Gastrocnemius medialis (tissue), 4 donors: Measurements from ENCODE around the gene PTPRN2. TPM values are rescaled to one million over a fixed set of nuclear protein-coding genes. Genes with fewer than 3 reads are reported as not detected.

ENCODE experiments used
- ATAC-seq, 2 donors: fragments of 150-250 bp; one replicate each; pipeline ENCODE4 v1.9.1; 2016
- DNase-seq, 2 donors: peaks; one replicate each; pipeline ENCODE4 v3.0.0-alpha.2; 2019
- H3K27ac ChIP-seq, 4 donors: fragments of 200-600 bp; sonication (generic); 1 replicate in 1 of 4; 2 replicates in 3 of 4; pipeline ENCODE4 v1.5.1; 2016 to 2018; ENCODE audit warnings: mild to moderate bottlenecking in 2 of 4, moderate library complexity in 1 of 4
- H3K27me3 ChIP-seq, 3 donors: fragments of 200-600 bp; sonication (generic) in 2 of 3; 1 replicate in 1 of 3; 2 replicates in 2 of 3; pipeline versions ENCODE4 v1.5.1 to v1.6.0; 2016 to 2019; ENCODE audit warnings: mild to moderate bottlenecking in 1 of 3, moderate library complexity in 1 of 3
- H3K36me3 ChIP-seq, 2 donors: fragments of 200-600 bp; sonication (generic) in 1 of 2; one replicate each; pipeline ENCODE4 v1.5.1; 2017 to 2018
- H3K4me1 ChIP-seq, 2 donors: fragments of 200-600 bp; sonication (generic) in 1 of 2; one replicate each; pipeline ENCODE4 v1.5.1; 2016 to 2017; ENCODE audit warnings: mild to moderate bottlenecking in 2 of 2
- H3K4me3 ChIP-seq, 4 donors: fragments of 200-600 bp; sonication (generic) in 3 of 4; 1 replicate in 1 of 4; 2 replicates in 3 of 4; pipeline ENCODE4 v1.5.1; 2016 to 2019; ENCODE audit warnings: mild to moderate bottlenecking in 2 of 4
- H3K9me3 ChIP-seq, 3 donors: fragments of 200-600 bp; sonication (generic) in 2 of 3; 1 replicate in 1 of 3; 2 replicates in 2 of 3; pipeline ENCODE4 v1.5.1; 2016 to 2019
- POLR2A ChIP-seq, 2 donors: fragments of 450-650 bp; IDR thresholded peaks; one replicate each; pipeline ENCODE4 v1.6.1; 2017; ENCODE audit warnings: antibody characterized with exemption in 2 of 2, mild to moderate bottlenecking in 2 of 2, moderate library complexity in 2 of 2
- in situ Hi-C, 4 donors: fragments of 200-750 bp; cut with MboI; loops; one replicate each; pipeline versions ENCODE4 v1.15.0 to v1.8.0; 2017; ENCODE audit warnings: low sequenced_read_pairs in 4 of 4
- intact Hi-C: fragments of 100-400 bp; cut with DNase I; formaldehyde crosslinking; loops from one replicate; pipeline ENCODE4 v1.15.1; 2023; ENCODE audit warnings: low total_unique reads
- total RNA-seq, 4 donors: library from RNA; depleted of rRNA; stranded (reverse); fragments of >200 nt; gene quantifications; one replicate each; pipeline versions ENCODE4 v1.1.0 to v1.2.3, GENCODE V29; 2016
- TF ChIP-seq, protein P1 (sequence below), 5 experiments: fragments of 450-650 bp in 3 of 5; fragments of 200-600 bp in 2 of 5; sonication (generic) in 2 of 5; IDR thresholded peaks in 4 of 5; conservative IDR thresholded peaks in 1 of 5; 1 replicate in 4 of 5; 2 replicates in 1 of 5; pipeline ENCODE4 v1.5.1; 2016 to 2019; ENCODE audit warnings: antibody characterized with exemption in 5 of 5, mild to moderate bottlenecking in 3 of 5, moderate library complexity in 3 of 5

The PTPRN2 gene
- total RNA-seq, 4 donors from 2014 or later = 0.66 to 0.85 (median 0.81) TPM

DNA sequence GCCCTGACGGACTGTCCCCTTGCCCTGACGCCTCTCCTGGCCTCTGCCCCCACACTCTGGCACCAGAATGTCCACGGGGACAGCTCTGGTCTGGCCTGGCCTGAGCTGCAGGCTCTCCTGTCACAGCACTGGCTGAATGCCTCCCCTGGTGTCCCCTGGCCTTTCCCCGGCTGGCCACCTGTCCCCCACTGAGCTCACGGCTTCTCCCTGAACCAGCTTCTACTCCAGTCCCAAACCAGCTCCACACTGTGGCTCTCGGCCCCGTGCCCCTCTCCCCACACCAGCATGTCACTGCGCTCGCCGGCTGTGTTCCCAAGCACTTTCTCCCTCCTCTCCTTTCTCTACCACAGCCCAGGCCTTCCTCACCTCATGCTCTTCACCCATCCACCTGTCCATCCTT, 864.4 kb downstream of the PTPRN2 start:
- H3K4me3 ChIP-seq = no peak overlapping the region
- DNase-seq = no peak
- H3K27ac ChIP-seq = no peak overlapping the region
- in situ Hi-C loops (no loop called here), intact Hi-C loops (no loop called here)
- peaks cover 0 to 4% (median 0%) of the 10 kb centered on the region in 3 donors for H3K27me3 ChIP-seq
- H3K4me1 ChIP-seq = no peaks in the 10 kb centered on the region
- no peak for ATAC-seq
- TF ChIP-seq POLR2A (IDR thresholded peaks at IDR 0.05) = no peak
- TF ChIP-seq, protein P1, sequence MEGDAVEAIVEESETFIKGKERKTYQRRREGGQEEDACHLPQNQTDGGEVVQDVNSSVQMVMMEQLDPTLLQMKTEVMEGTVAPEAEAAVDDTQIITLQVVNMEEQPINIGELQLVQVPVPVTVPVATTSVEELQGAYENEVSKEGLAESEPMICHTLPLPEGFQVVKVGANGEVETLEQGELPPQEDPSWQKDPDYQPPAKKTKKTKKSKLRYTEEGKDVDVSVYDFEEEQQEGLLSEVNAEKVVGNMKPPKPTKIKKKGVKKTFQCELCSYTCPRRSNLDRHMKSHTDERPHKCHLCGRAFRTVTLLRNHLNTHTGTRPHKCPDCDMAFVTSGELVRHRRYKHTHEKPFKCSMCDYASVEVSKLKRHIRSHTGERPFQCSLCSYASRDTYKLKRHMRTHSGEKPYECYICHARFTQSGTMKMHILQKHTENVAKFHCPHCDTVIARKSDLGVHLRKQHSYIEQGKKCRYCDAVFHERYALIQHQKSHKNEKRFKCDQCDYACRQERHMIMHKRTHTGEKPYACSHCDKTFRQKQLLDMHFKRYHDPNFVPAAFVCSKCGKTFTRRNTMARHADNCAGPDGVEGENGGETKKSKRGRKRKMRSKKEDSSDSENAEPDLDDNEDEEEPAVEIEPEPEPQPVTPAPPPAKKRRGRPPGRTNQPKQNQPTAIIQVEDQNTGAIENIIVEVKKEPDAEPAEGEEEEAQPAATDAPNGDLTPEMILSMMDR (IDR thresholded peaks at IDR 0.05 in 4 of 5, conservative IDR thresholded peaks at IDR 0.05 in 1 of 5) = no peak
- H3K36me3 ChIP-seq = no peaks in the 10 kb centered on the region
- H3K9me3 ChIP-seq = no peaks in the 10 kb centered on the region

DNA sequence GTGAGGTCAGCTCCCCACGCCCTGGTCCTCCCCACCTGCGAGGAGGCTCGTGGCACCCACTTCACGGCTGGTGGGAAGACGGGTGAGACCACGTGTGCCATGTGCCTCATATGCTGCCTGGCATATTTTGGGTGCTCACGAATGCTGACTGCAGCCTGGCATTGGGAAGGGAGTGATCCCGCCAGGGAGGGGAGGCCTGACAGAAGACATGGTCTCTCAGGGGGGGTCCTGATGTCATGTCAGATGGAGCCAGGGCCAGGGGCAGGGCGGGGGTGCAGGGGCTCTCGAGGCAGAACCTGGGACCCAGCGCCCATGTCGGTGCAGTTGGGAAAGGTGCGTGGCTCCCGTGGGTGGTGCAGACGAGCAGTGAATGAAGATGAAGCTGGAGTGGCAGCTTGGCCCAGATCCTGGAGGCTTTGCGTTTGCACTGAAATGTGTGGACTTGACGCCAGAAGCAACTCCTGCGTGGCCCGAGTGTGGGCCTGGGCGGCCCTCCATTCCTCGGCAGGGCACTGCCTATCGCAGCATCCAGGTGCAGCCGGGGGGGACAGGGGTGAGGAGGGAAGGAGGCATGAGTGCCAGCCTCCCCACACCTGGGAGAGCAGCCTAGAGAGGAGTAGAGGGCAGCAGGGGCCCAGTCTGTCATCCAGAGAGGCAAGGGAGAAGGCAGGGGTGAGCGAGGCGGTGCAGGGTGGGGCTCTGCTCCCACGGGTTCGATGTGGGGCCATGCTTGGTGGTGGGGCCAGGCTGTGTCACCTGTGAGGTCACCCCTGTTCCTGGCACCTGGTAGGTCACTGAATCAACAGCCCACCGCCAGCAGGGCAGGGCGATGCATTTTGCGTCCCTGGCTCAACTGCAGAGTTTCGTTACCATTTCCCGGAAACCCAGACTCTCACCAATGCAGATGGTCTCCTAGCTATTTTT, 865.2 kb downstream of the PTPRN2 start:
- Histone ChIP-seq H3K4me1 (no peaks in the 10 kb centered on the region), H3K9me3 (no peaks in the 10 kb centered on the region), H3K27ac (no peak overlapping the region), H3K36me3 (no peaks in the 10 kb centered on the region), H3K4me3 (no peak overlapping the region), H3K27me3 (peaks cover 0 to 4% (median 0%) of the 10 kb centered on the region in 3 donors)
- in situ Hi-C loops (no loop called here), intact Hi-C loops (no loop called here)
- DNase-seq (no peak), ATAC-seq (no peak)
- TF ChIP-seq, protein P1 (IDR thresholded peaks at IDR 0.05 in 4 of 5, conservative IDR thresholded peaks at IDR 0.05 in 1 of 5) = no peak
- TF ChIP-seq POLR2A (IDR thresholded peaks at IDR 0.05) = no peak

DNA sequence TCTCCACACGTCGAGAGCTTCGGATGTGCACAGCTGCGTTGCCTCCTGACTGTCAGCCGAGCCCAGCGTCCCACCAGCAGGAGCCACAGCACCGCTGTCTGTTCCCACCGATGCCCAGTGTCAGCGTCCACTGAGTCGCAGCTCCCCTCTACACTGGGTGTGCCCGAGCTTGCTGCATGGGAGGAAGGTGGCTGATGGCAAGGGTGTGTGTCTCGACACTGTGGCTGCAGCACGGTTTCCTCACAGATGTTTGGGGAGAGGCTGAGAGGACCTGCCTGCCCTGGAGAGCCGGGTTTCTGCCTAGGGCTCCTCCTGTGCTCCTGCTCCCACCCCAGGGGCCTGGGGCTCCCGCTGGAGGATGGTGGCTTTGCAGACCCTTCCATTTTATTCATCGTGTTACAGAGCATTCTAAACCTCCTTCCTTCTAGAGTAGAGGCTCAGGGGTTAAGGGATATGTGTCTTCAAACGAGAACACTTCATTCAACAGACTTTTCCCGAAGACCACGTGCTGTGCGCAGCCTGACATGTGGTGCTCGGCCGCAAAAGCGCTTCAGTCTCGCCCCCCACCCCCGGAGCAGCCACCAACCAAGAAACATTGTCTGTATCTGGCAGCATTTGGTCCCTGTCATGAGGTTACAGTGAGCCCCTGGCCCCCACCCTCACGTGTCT, 866.0 kb downstream of the PTPRN2 start:
- Histone ChIP-seq H3K27me3 (peaks cover 0 to 4% (median 0%) of the 10 kb centered on the region in 3 donors), H3K36me3 (no peaks in the 10 kb centered on the region), H3K4me3 (no peak overlapping the region), H3K4me1 (no peaks in the 10 kb centered on the region), H3K27ac (no peak overlapping the region), H3K9me3 (no peaks in the 10 kb centered on the region)
- TF ChIP-seq, protein P1 (IDR thresholded peaks at IDR 0.05 in 4 of 5, conservative IDR thresholded peaks at IDR 0.05 in 1 of 5) = no peak
- TF ChIP-seq POLR2A (IDR thresholded peaks at IDR 0.05) = no peak
- DNase-seq (no peak), ATAC-seq (no peak)
- in situ Hi-C loops = no loop called here
- intact Hi-C loops = no loop called here

DNA sequence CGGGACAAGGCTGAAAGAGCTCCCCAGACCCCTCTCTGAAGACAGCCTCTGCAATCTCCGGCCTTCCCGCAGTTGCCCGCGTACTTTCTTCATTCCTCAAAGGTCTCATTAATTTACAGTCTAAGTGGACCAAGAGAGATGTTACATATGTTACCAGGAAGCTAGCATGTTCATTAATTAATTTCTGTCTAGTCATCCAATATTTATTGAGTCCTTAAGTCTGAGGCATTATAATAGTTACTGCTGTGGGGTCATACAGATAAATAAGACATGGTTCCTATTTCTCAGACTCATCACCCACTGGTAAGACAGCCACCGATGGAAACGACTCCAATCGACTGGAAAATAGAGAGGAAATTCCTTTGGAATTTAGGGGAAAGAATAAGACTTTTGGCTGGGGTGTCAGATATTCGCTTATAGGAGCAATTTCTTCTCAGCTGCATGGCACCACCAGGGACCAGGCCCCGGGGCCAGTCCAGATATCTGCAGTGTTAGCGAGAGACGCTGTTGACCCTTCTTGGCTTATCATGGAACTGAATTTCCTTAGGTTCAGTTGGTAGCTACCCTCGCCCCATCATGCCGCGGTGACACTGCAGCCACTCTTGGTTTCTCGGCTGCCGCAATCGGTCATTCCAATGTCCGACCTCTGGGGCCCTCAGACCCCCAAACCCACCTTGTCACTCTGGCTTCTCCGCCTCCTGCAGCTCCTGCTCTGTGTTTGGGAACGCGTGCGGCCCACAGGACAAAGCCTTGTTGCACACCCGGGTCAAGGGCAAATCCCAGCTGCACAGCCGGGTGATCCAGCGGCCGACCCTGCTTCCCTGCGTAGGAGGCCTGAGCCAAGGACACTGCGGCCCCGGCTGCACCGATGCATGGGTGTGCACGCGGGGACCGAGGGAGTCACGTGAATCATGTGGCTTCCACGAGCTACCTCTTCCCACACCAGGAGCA, 867.6 kb downstream of the PTPRN2 start:
- Histone ChIP-seq H3K27ac (no peak overlapping the region), H3K4me3 (no peak overlapping the region), H3K27me3 (peaks cover 0 to 4% (median 0%) of the 10 kb centered on the region in 3 donors), H3K4me1 (no peaks in the 10 kb centered on the region), H3K36me3 (no peaks in the 10 kb centered on the region), H3K9me3 (no peaks in the 10 kb centered on the region)
- no peak for DNase-seq
- TF ChIP-seq, protein P1 (IDR thresholded peaks at IDR 0.05 in 4 of 5, conservative IDR thresholded peaks at IDR 0.05 in 1 of 5) = no peak
- ATAC-seq = no peak
- in situ Hi-C loops = no loop called here
- intact Hi-C loops = no loop called here
